Kidney (tissue), 14 donors: ENCODE measurements around the gene KRTAP4-11. TPM values are rescaled to one million over a fixed set of nuclear protein-coding genes. Genes with fewer than 3 reads are reported as not detected.
A peak's percentile ranks its signal among the peaks of the same experiment; 100 is the strongest.

Experiments
- DNase-seq, 5 donors: peaks; one replicate each; pipeline ENCODE4 v3.0.0-alpha.2; 2013 to 2020
- FAIRE-seq: peaks from 2 replicates; lab custom pipeline; 2012; peaks lifted over from hg19 to GRCh38; lab: Jason Lieb, UNC
- H3K27ac ChIP-seq, 2 donors: one replicate each; pipeline ENCODE4 v1.7.0; 2013; ENCODE audit warnings: low read depth in 2 of 2, low read length in 2 of 2, inconsistent platforms in 1 of 2
- H3K27me3 ChIP-seq: one replicate; pipeline ENCODE4 v1.7.1; 2013; ENCODE audit warnings: low read length, inconsistent platforms; ENCODE audit not compliant: control insufficient read depth, insufficient read depth
- H3K36me3 ChIP-seq, 3 donors: one replicate each; pipeline versions ENCODE4 v1.7.0 to v1.7.1; 2013; ENCODE audit warnings: low read length in 3 of 3, control low read depth in 1 of 3, inconsistent platforms in 1 of 3; ENCODE audit not compliant: insufficient read depth in 3 of 3, control insufficient read depth in 2 of 3
- H3K4me1 ChIP-seq, 3 donors: one replicate each; pipeline versions ENCODE4 v1.7.0 to v1.7.1; 2013; ENCODE audit warnings: low read length in 3 of 3, inconsistent platforms in 1 of 3, low read depth in 1 of 3; ENCODE audit not compliant: control insufficient read depth in 2 of 3, insufficient read depth in 2 of 3
- H3K4me3 ChIP-seq, 3 donors: one replicate each; pipeline versions ENCODE4 v1.7.0 to v1.8.1; 2013; ENCODE audit warnings: low read length in 3 of 3, control low read depth in 1 of 3, inconsistent platforms in 1 of 3
- H3K9ac ChIP-seq, 3 donors: one replicate each; pipeline versions ENCODE4 v1.7.0 to v1.7.1; 2013; ENCODE audit warnings: low read length in 3 of 3, control low read depth in 1 of 3, inconsistent platforms in 1 of 3
- H3K9me3 ChIP-seq, 3 donors: one replicate each; pipeline versions ENCODE4 v1.7.0 to v1.7.1; 2013; ENCODE audit warnings: low read length in 3 of 3, control low read depth in 1 of 3, inconsistent platforms in 1 of 3; ENCODE audit not compliant: control insufficient read depth in 2 of 3, insufficient read depth in 1 of 3
- CTCF ChIP-seq: IDR thresholded peaks from 3 replicates; pipeline ENCODE4 v1.5.1; 2012; ENCODE audit warnings: mild to moderate bottlenecking, moderate library complexity, borderline replicate concordance; ENCODE audit not compliant: insufficient read depth; ENCODE audit errors: extremely low read depth
- intact Hi-C: fragments of 100-400 bp; cut with DNase I; formaldehyde crosslinking; loops from one replicate; pipeline ENCODE4 v1.11.1; 2022
- polyA plus RNA-seq: library from polyadenylated mRNA; stranded (reverse); fragments of 350-450 nt; fragmentation: Illumina TruSeq; extraction: RNeasy Lipid Tissue Mini Kit (QIAGEN cat#74804); gene quantifications from one replicate; pipeline ENCODE4 v1.2.3, GENCODE V29; 2014; ENCODE audit warnings: low read depth, low replicate concordance; ENCODE audit not compliant: insufficient read depth
- total RNA-seq: library from RNA; stranded (reverse); fragmentation: NEBNext Ultra II Directional; extraction: Animal tissue kit (Norgen Biotek cat#: 25700); gene quantifications from one replicate; pipeline ENCODE4 v1.2.1, GENCODE V29; 2021
- donor health status: control.
- donor health status: control.
- donor health status: control.
- donor health status: control.
- donor health status: control.
- donor health status: DM: yes; HTN: yes; CAD: no.
- donor health status: Normal renal cell carcinoma (clear cell type).

The KRTAP4-11 gene
- total and polyA plus RNA-seq, 2 donors from 2014 or later, result not detected

- no peaks in the 10 kb centered on the region for H3K36me3 ChIP-seq
- no peaks in the 10 kb centered on the region for H3K4me1 ChIP-seq
- intact Hi-C loops, result no loop called here
- FAIRE-seq, result no peak
- TF ChIP-seq CTCF, result no peak
- DNase-seq, result peak in 1 of 5 donors; percentile 8
- H3K9ac ChIP-seq, result no peak overlapping the region
- no peak overlapping the region for H3K4me3 ChIP-seq
- H3K27me3 ChIP-seq, result no peaks in the 10 kb centered on the region
- H3K9me3 ChIP-seq, result no peaks in the 10 kb centered on the region
- no peak overlapping the region for H3K27ac ChIP-seq
These were observed 46.4 kb downstream of the KRTAP4-11 start for GRCh38 chr17:41071606-41072360.

GRCh38 chr17:41069031-41069430 is 49.1 kb downstream of the KRTAP4-11 start:
- no peaks in the 10 kb centered on the region for H3K36me3 ChIP-seq
- intact Hi-C loops, result no loop called here
- H3K27me3 ChIP-seq, result no peaks in the 10 kb centered on the region
- DNase-seq (no peak), FAIRE-seq (no peak)
- H3K4me1 ChIP-seq, result no peaks in the 10 kb centered on the region
- H3K9me3 ChIP-seq, result no peaks in the 10 kb centered on the region
- H3K9ac ChIP-seq, result no peak overlapping the region
- H3K4me3 ChIP-seq, result no peak overlapping the region
- H3K27ac ChIP-seq, result no peak overlapping the region
- no peak for TF ChIP-seq CTCF

- no peaks in the 10 kb centered on the region for H3K4me1 ChIP-seq
- H3K27ac ChIP-seq, result no peak overlapping the region
- no peaks in the 10 kb centered on the region for H3K36me3 ChIP-seq
- no peaks in the 10 kb centered on the region for H3K9me3 ChIP-seq
- FAIRE-seq, result no peak
- no peak overlapping the region for H3K4me3 ChIP-seq
- no peak for TF ChIP-seq CTCF
- intact Hi-C loops, result no loop called here
- no peak overlapping the region for H3K9ac ChIP-seq
- DNase-seq, result no peak
- H3K27me3 ChIP-seq, result no peaks in the 10 kb centered on the region
These were observed 50.9 kb downstream of the KRTAP4-11 start for GRCh38 chr17:41067281-41067680.

Other genes with a start within 250 kb of the KRTAP4-11 start
Only the 30 nearest of the 38 such genes appear.
- not detected for gene KRT40, start 134.0 kb downstream of the KRTAP4-11 start, total RNA-seq
- not detected for gene KRT40, start 134.0 kb downstream of the KRTAP4-11 start, polyA plus RNA-seq
- not detected for gene KRTAP3-3, start 124.2 kb downstream of the KRTAP4-11 start, total RNA-seq
- not detected for gene KRTAP3-3, start 124.2 kb downstream of the KRTAP4-11 start, polyA plus RNA-seq
- gene KRTAP3-2, start 118.5 kb downstream of the KRTAP4-11 start, total RNA-seq, result not detected
- not detected for gene KRTAP3-2, start 118.5 kb downstream of the KRTAP4-11 start, polyA plus RNA-seq
- gene KRTAP3-1, start 109.2 kb downstream of the KRTAP4-11 start, total RNA-seq, result not detected
- gene KRTAP3-1, start 109.2 kb downstream of the KRTAP4-11 start, polyA plus RNA-seq, result not detected
- not detected for gene KRTAP1-5, start 91.2 kb downstream of the KRTAP4-11 start, total RNA-seq
- gene KRTAP1-5, start 91.2 kb downstream of the KRTAP4-11 start, polyA plus RNA-seq, result not detected
- not detected for gene KRTAP1-4, start 88.2 kb downstream of the KRTAP4-11 start, total RNA-seq
- gene KRTAP1-4, start 88.2 kb downstream of the KRTAP4-11 start, polyA plus RNA-seq, result not detected
- gene KRTAP1-3, start 83.5 kb downstream of the KRTAP4-11 start, total RNA-seq, result not detected
- not detected for gene KRTAP1-3, start 83.5 kb downstream of the KRTAP4-11 start, polyA plus RNA-seq
- gene KRTAP1-1, start 76.9 kb downstream of the KRTAP4-11 start, total RNA-seq, result not detected
- not detected for gene KRTAP1-1, start 76.9 kb downstream of the KRTAP4-11 start, polyA plus RNA-seq
- not detected for gene KRTAP2-1, start 71.1 kb downstream of the KRTAP4-11 start, total RNA-seq
- not detected for gene KRTAP2-1, start 71.1 kb downstream of the KRTAP4-11 start, polyA plus RNA-seq
- gene KRTAP2-2, start 63.1 kb downstream of the KRTAP4-11 start, total RNA-seq, result not detected
- gene KRTAP2-2, start 63.1 kb downstream of the KRTAP4-11 start, polyA plus RNA-seq, result not detected
- 0.28 TPM for gene KRTAP2-3, start 58.3 kb downstream of the KRTAP4-11 start, total RNA-seq
- not detected for gene KRTAP2-3, start 58.3 kb downstream of the KRTAP4-11 start, polyA plus RNA-seq
- gene KRTAP2-4, start 52.5 kb downstream of the KRTAP4-11 start, total RNA-seq, result not detected
- not detected for gene KRTAP2-4, start 52.5 kb downstream of the KRTAP4-11 start, polyA plus RNA-seq
- not detected for gene KRTAP4-7, start 34.2 kb downstream of the KRTAP4-11 start, total RNA-seq
- not detected for gene KRTAP4-7, start 34.2 kb downstream of the KRTAP4-11 start, polyA plus RNA-seq
- not detected for gene KRTAP4-8, start 20.2 kb downstream of the KRTAP4-11 start, total RNA-seq
- not detected for gene KRTAP4-8, start 20.2 kb downstream of the KRTAP4-11 start, polyA plus RNA-seq
- gene KRTAP4-16, start 16.2 kb downstream of the KRTAP4-11 start, total RNA-seq, result not detected
- gene KRTAP4-16, start 16.2 kb downstream of the KRTAP4-11 start, polyA plus RNA-seq, result not detected
- gene KRTAP4-9, start 13.0 kb downstream of the KRTAP4-11 start, total RNA-seq, result not detected
- gene KRTAP4-9, start 13.0 kb downstream of the KRTAP4-11 start, polyA plus RNA-seq, result not detected
- not detected for gene KRTAP4-12, start 5.8 kb upstream of the KRTAP4-11 start, total RNA-seq
- gene KRTAP4-12, start 5.8 kb upstream of the KRTAP4-11 start, polyA plus RNA-seq, result not detected
- gene KRTAP4-6, start 22.2 kb upstream of the KRTAP4-11 start, total RNA-seq, result not detected
- gene KRTAP4-6, start 22.2 kb upstream of the KRTAP4-11 start, polyA plus RNA-seq, result not detected
- not detected for gene KRTAP4-5, start 31.5 kb upstream of the KRTAP4-11 start, total RNA-seq
- gene KRTAP4-5, start 31.5 kb upstream of the KRTAP4-11 start, polyA plus RNA-seq, result not detected
- not detected for gene KRTAP4-4, start 42.4 kb upstream of the KRTAP4-11 start, total RNA-seq
- gene KRTAP4-4, start 42.4 kb upstream of the KRTAP4-11 start, polyA plus RNA-seq, result not detected
- gene KRTAP4-3, start 49.8 kb upstream of the KRTAP4-11 start, total RNA-seq, result not detected
- not detected for gene KRTAP4-3, start 49.8 kb upstream of the KRTAP4-11 start, polyA plus RNA-seq
- not detected for gene KRTAP4-2, start 59.8 kb upstream of the KRTAP4-11 start, total RNA-seq
- not detected for gene KRTAP4-2, start 59.8 kb upstream of the KRTAP4-11 start, polyA plus RNA-seq
- gene KRTAP4-1, start 66.5 kb upstream of the KRTAP4-11 start, total RNA-seq, result not detected
- not detected for gene KRTAP4-1, start 66.5 kb upstream of the KRTAP4-11 start, polyA plus RNA-seq
- gene KRTAP9-1, start 71.5 kb upstream of the KRTAP4-11 start, total RNA-seq, result not detected
- gene KRTAP9-1, start 71.5 kb upstream of the KRTAP4-11 start, polyA plus RNA-seq, result not detected
- gene KRTAP9-2, start 108.3 kb upstream of the KRTAP4-11 start, total RNA-seq, result not detected
- not detected for gene KRTAP9-2, start 108.3 kb upstream of the KRTAP4-11 start, polyA plus RNA-seq
- gene KRTAP9-3, start 114.1 kb upstream of the KRTAP4-11 start, total RNA-seq, result not detected
- gene KRTAP9-3, start 114.1 kb upstream of the KRTAP4-11 start, polyA plus RNA-seq, result not detected
- gene KRTAP9-8, start 119.6 kb upstream of the KRTAP4-11 start, total RNA-seq, result not detected
- not detected for gene KRTAP9-8, start 119.6 kb upstream of the KRTAP4-11 start, polyA plus RNA-seq
- not detected for gene KRTAP9-4, start 131.3 kb upstream of the KRTAP4-11 start, total RNA-seq
- not detected for gene KRTAP9-4, start 131.3 kb upstream of the KRTAP4-11 start, polyA plus RNA-seq
- not detected for gene KRTAP9-9, start 137.0 kb upstream of the KRTAP4-11 start, total RNA-seq
- not detected for gene KRTAP9-9, start 137.0 kb upstream of the KRTAP4-11 start, polyA plus RNA-seq
- gene KRTAP9-6, start 147.0 kb upstream of the KRTAP4-11 start, total RNA-seq, result not detected
- gene KRTAP9-6, start 147.0 kb upstream of the KRTAP4-11 start, polyA plus RNA-seq, result not detected